22Rv1 (cell line): ENCODE results near the gene MAPT.

Experiments
- H3K27ac ChIP-seq: fragments of 450-650 bp; 2 replicates; pipeline ENCODE4 v1.5.1; 2017
- CTCF ChIP-seq: fragments of 450-650 bp; IDR thresholded peaks from 2 replicates; pipeline ENCODE4 v1.5.1; 2017; ENCODE audit warnings: mild to moderate bottlenecking
- ZFX ChIP-seq: fragments of 450-650 bp; IDR thresholded peaks from 2 replicates; pipeline ENCODE4 v1.6.1; 2017; ENCODE audit warnings: antibody characterized with exemption, borderline replicate concordance

The MAPT gene

GRCh38 chr17:45962221-45962972 lies 68.0 kb downstream of the MAPT start:
- TF ChIP-seq ZFX: no peak
- no peak overlapping the region for H3K27ac ChIP-seq

DNA sequence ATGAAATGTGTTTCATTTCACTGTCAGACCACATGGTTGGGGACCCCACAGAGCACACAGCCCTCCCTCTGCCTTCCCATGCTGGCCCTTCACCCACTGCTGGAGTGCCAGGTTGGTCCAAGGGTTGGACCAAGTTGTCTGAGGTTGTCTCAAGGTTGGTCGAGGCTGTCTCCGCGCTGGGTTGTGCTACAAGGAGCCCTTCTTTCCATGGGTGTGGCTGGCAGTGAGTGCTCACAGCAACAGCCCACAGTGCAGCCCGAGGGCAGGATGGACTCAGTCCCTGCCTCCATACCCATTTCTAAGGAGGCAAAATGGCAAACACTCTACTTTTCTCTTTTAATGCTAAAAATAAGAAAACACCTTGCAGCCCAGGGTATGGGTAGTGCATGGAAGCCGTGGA lies 68.9 kb downstream of the MAPT start:
- TF ChIP-seq ZFX (no peak), CTCF (no peak)
- H3K27ac ChIP-seq: no peak overlapping the region

- H3K27ac ChIP-seq: no peak overlapping the region
- TF ChIP-seq ZFX (no peak), CTCF (no peak)
These were observed 69.5 kb downstream of the MAPT start for GRCh38 chr17:45963889-45964288.

DNA sequence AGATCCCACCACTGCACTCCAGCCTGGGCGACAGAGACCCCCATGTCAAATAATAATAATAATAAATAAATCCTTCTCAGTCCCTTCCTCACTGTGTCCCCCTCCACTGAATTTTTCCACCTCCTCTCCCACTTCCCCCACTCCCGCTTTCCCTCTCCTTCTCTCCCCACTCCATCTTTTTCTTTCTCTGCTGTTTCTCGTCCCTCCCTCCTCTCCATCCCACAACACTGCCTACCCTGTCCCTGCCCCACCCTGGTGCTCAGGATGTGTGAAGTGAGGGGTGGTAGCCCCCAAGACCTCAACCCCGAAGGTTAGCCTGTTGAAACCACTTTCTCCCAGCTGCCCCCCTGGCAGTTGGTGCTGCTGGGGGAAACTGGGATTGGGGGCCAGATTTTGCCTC lies 70.3 kb downstream of the MAPT start:
- H3K27ac ChIP-seq: no peak overlapping the region
- no peak for TF ChIP-seq ZFX

DNA sequence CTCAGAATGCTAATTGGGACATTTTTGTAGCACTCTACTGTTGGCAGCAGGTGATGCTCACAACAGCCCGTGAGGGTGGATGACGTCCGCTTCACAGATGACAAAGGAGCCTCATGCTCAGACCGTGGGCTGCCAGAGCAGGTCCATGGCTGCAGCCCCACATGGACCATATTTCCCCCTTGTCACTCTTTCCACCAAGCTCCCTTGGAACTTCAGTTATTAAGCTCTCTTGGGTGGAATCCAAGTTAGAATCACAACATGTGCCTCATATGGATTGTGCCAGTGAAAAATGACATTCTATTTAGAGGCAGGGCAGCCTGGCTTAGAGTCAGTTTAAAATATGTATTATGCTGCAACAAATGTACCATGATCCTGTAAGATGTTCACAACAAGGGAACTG lies 71.5 kb downstream of the MAPT start:
- TF ChIP-seq CTCF (no peak), ZFX (no peak)
- H3K27ac ChIP-seq: no peak overlapping the region

GRCh38 chr17:45966606-45967280 lies 72.4 kb downstream of the MAPT start:
- H3K27ac ChIP-seq: no peak overlapping the region
- TF ChIP-seq CTCF (no peak), ZFX (no peak)

DNA sequence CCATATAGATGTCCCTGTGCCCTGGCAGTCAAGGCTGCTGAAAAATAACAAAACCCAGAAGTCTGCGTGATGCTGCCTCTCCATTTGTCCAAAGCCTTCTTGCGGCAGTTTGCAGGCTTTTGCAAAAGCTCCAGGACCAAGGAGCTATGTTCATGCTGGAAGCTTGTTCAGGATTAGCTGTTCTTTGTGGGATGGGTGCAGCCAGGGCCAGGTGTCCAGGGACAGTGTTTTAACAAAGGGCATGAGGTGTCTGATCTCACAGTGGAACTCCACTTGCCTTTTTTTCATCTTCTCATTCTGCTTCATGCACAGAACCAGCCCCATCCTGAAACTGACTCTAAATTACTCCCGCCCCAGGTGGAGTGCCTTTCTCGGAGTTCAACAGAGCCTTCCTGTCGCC lies 73.0 kb downstream of the MAPT start:
- H3K27ac ChIP-seq: no peak overlapping the region
- no peak for TF ChIP-seq ZFX
- TF ChIP-seq CTCF: no peak

DNA sequence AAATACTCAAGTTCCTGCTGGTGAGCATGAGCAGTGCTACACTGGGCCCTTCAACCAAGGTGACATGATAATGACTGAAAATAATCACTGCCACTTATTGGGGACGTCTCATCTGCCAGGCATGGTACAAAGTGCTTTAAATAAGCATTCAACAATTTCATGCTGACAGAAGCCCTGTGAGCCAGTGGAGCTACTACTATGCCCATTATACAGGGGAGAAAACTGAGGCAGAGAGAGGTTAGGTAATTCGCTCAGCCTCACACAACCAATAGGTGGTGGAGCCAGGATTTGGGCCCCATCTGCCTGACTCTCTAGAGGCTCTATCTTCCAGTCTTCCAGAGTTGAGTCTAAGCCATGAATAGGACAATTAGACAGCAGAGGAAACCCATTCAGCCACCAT lies 74.4 kb downstream of the MAPT start:
- TF ChIP-seq ZFX: no peak
- no peak for TF ChIP-seq CTCF

More for the DNA sequence above, 74.4 kb downstream of the MAPT start:
- no peak overlapping the region for H3K27ac ChIP-seq
